HG03469 (cell line): Measurements from ENCODE around the gene MAPKAPK5.
"Not testable (repeated sequence)": the region's sequence is repeated elsewhere in the genome, so short reads cannot be mapped to it uniquely, and the experiment has no call there.

Experiments
- ATAC-seq: cut with Tn5 transposase; IDR thresholded peaks from one replicate; pipeline ENCODE4 v1.9.1; 2021; ENCODE audit warnings: mild to moderate bottlenecking, moderate library complexity, moderate number of reproducible peaks; ENCODE audit not compliant: unreplicated experiment

Gene MAPKAPK5, protein sequence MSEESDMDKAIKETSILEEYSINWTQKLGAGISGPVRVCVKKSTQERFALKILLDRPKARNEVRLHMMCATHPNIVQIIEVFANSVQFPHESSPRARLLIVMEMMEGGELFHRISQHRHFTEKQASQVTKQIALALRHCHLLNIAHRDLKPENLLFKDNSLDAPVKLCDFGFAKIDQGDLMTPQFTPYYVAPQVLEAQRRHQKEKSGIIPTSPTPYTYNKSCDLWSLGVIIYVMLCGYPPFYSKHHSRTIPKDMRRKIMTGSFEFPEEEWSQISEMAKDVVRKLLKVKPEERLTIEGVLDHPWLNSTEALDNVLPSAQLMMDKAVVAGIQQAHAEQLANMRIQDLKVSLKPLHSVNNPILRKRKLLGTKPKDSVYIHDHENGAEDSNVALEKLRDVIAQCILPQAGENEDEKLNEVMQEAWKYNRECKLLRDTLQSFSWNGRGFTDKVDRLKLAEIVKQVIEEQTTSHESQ

GRCh38 chr12:111841750-111842555 is at the start of gene MAPKAPK5:
Gene MAPKAPK5 (plus strand): TSS chr12:111842228. CDS start chr12:111842734, 506 bp downstream.
- peak; percentile 63 for ATAC-seq

GRCh38 chr12:111792856-111793235 is 49.2 kb upstream of the MAPKAPK5 start:
- no peak for ATAC-seq

GRCh38 chr12:111798182-111798581 is 43.8 kb upstream of the MAPKAPK5 start:
- ATAC-seq = no peak

GRCh38 chr12:111799758-111800157 is 42.3 kb upstream of the MAPKAPK5 start:
- ATAC-seq = no peak

DNA sequence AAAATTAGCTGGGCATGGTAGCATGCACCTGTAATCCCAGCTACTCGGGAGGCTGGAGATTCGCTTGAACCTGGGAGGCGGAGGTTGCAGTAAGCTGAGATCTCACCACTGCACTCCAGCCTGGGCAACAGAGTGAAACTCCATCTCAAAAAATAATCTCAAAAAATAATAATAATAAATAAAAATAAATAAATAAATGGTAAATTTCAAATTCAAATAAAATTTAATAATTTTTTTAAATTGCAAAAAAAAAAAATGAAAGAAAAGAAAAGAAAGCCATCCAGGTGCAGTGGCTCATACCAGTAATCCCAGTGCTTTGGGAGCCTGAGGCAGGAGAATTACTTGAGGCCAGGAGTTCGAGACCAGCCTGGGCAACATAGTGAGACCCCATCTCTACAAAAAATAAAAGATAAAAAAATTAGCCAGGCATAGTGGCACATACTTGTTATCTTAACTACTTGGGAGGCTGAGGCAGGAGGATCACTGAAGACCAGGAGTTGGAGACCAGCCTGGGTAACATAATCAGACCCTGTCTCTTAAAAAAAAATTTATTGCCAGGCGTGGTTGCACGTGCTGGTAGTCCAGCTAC is 38.9 kb upstream of the MAPKAPK5 start:
- ATAC-seq = no peak

GRCh38 chr12:111803851-111804250 is 38.2 kb upstream of the MAPKAPK5 start:
- ATAC-seq = no peak

DNA sequence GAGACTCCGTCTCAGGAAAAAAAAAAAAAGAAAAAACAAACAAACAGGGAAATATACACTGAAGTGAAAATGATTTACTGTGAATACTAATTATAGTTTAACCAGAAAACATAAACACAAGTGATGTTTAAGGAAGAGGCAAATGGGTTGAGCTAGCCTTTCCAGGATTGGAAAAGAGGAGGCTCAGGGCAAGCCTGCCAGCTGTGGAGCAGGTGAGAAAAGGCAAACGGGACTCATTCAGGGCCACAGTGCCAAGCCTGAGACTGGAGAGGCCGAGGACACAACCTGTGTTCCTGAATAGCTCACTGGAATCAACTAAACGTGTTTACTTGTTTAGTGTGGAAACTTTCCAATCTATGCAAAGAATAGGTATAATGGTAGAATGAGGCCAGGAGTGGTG is 35.7 kb upstream of the MAPKAPK5 start:
- no peak for ATAC-seq

DNA sequence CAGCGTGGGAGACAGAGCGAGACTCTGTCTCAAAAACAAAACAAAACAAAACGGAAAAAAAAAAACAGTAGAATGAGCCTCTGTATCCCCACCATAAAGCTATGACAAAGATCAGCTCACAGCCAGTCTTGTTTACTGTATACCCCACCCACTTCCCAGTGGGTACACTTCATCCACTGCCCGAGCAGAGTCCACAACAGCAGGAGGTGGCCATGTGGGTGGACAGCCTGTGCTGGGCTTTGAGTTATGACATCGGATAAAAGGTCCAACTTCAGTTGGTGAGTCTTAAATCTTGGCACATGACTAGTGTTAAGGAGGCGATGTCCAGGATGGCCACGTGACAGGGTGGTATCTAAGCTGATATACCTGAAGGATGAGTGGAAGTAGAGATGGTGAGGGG is 34.8 kb upstream of the MAPKAPK5 start:
- ATAC-seq = no peak

- no peak for ATAC-seq
These were observed 28.9 kb upstream of the MAPKAPK5 start for GRCh38 chr12:111812881-111813741.

GRCh38 chr12:111816065-111816615 is 25.9 kb upstream of the MAPKAPK5 start:
- ATAC-seq = no peak

DNA sequence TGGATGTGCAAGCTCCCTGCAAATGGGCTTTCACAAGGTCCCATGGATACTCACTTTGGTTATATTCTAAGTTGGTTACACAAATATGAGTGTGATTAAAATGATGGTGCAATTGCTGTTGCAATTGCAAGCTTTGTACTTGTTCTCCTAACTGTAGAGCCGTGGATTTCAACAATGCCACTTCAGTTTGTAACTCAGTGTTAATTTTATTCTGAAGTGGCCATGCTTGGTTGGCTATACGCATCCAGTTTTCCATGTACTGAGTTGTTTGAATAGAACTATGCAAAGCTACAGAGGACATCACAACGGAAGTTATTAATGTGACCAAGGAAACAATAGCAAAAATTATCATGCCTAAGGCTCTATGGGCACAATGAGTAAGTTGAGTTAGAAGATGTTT is 25.1 kb upstream of the MAPKAPK5 start:
- ATAC-seq = not testable (repeated sequence)

- no peak for ATAC-seq
These were observed 23.7 kb upstream of the MAPKAPK5 start for GRCh38 chr12:111818340-111818739.

DNA sequence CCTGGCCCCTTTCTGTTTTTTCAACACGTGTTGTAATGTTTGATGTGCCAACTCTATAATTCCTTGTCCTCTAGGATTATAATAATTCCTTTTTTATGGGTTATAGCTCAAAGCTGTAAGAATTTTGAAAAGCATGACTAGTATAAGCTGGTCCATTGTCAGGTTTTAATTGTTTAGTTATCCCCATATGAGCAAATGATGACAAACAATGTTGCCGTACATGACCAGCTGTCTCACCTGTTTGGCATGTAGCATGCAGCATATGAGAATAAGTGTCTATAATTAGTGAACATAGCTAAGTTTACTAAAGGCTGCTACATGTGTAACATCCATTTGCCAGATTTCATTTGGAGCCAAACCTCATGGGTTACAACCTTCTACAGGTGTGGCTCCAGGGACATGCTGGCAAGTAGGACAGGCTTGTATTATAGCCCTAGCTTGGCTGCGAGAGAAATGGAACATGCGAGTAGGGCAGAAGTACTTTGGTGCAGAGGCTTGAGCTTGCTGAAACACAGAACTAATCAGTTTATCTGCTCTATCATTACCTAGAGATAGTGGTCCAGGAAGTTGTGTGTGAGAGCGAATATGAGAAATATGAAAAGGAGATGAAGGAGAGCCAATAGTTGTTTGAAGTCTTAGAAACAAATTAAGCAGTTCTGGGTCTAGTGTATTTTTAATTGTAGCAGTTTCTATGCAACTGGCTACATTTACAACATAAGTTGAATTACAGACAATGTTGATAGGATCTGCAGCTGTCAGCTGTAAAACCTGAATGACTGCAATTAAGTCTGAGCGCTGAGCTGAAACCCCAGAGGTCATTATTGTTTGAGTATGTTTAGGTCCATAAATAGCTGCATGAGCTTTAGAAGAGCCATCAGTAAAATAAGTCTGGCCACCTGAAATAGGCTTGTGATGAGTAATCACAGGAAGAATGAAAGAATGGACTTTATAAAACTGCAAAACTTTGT is 22.6 kb upstream of the MAPKAPK5 start:
- no peak for ATAC-seq

GRCh38 chr12:111820828-111821227 is 21.2 kb upstream of the MAPKAPK5 start:
- not testable (repeated sequence) for ATAC-seq

DNA sequence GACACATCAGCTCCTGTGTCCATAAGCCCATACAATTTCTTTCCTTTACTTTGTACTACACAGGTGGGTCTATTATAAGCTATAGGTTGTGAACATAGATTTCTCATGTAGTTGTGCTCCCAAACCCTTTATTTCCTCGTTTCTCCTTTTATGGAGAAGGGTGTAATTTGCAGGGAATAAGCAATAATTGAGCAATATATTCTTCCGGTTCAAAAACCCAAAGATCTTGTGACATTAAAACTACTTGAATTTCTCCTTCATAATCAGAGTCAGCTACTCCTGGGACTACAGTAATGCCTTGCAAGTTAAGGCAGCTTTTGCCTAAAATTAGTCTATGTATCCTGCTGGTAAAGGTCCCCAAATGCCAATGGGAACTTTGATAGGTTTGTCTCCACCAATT is 19.1 kb upstream of the MAPKAPK5 start:
- no peak for ATAC-seq

GRCh38 chr12:111823891-111824290 is 18.1 kb upstream of the MAPKAPK5 start:
- no peak for ATAC-seq

DNA sequence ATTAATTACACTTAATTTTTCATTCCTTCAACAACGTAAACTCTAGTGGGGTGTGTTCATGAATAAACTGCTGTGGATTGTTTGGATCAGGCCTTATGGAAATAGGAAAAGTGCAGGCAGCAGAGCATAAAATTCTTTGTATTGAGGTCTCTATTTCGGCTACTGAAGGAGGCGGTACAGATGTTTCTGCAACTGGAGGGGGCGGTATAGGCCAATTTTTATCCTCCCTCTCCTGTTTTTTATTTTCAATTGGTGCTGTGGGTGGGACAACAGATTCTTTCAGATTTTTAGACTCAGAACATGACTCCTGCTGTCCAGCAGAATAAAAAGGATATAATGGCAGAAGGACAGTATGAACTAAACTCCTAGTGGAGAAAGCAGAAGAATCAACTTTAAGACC is 17.7 kb upstream of the MAPKAPK5 start:
- not testable (repeated sequence) for ATAC-seq

- no peak for ATAC-seq
These were observed 16.5 kb upstream of the MAPKAPK5 start for GRCh38 chr12:111825509-111825908.

DNA sequence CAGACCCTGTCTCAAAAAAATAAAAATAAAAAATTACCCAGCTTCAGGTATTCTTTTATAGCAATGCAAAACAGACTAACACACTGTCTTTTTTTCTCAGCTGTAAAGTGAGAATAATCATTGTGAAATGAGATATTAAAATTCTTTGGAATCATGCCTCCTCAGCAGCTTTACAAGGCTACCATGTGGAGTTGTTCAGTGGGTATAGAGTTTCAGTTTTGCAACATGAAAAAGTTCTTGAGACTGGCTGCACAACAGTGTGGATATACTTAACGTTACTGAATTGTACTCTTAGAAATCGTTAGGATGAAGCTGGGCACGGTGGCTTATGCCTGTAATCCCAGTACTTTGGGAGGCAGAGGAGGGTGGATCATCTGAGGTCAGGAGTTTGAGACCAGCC is 15.7 kb upstream of the MAPKAPK5 start:
- no peak for ATAC-seq
